NCI-H1417 (cell line): ENCODE results near the gene SCN8A.
"Not testable (repeated sequence)": the region's sequence is repeated elsewhere in the genome, so short reads cannot be mapped to it uniquely, and the experiment has no call there.

Source experiments
- DNase-seq, 3 experiments: peaks; one replicate each; lab custom pipeline; 2025; lab: John Stamatoyannopoulos, UW

The SCN8A gene

GRCh38 chr12:51815571-51815970 is 224.5 kb downstream of the SCN8A start:
- no peak for DNase-seq

GRCh38 chr12:51817027-51817953 is 226.3 kb downstream of the SCN8A start:
- peak in 1 of 3 experiments; percentile 47 for DNase-seq

GRCh38 chr12:51818086-51818485 is 227.1 kb downstream of the SCN8A start:
- no peak for DNase-seq

DNA sequence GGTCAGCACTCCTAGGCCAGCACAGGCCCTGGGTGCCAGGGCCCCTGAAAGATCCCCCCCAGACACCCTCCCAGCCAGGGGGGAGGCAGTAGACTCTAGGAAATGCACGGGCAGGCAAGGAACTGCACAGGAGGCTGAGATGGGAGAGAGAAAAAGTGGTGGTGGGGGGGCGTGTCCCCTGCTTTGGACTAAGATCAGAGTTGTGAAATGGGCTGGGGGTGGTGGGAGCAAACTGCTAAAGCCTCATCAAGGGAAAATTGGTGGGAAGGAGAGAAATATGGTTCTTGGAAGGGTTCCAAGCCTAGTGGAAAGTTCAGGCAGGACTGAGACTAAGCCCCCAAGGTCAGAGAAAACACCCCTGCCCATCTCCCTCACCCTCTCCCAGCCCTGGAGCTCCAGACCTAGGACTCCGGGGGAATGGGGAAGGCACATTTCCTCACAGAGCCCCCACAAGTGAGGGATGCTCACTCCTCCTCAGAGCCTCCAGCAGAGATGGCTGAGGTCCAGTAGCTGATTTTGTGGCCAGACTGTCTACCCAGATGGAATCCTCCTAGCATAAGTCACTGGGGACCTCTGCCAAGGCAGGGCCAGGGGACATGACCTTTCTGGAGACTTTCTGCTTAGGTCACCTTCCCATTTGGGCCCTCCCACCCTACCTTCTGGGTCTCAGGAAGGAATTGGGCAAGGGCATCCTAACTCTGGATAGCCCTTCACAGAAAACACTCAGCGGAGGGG is 227.7 kb downstream of the SCN8A start:
- DNase-seq = no peak

DNA sequence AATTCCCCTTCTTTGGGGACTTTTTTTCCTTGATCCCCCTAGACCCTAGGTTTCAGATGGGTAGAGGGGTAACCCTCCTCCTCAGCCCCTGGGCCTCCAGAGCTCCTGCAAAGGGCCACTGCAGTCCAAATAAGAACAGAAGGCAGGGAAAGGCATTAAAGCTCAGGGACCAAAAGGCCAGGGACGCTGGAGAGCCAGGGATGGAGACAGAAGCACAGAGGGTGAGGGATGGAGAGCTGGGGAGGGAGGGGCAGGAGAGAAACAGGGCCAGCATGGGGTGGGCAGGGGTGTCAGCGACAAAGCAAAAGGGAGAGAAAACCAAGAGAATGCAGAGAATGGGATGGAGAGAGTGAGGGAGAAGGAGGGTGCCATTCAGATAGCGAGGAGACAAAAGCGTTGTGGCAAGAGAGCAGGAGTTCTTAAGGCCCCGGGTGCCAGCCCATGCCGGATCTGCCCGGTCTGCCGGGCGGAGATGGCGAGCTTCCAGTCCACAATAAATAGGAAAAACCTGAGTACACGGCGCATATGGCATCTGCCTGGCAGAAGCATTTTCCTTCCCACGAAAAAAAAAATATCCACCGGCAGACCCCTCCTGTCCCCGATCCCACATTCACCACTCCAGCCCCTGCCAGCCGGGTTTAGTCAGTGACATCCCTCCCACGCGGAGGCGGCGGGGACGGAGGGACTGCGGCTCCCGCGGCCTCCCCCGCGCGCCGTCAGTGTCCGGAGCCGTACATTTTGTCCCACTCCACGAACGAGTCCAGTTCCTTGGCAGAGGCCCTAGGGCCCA is 228.9 kb downstream of the SCN8A start:
- peak; percentile 29 to 80 (median 78) for DNase-seq

- peak; percentile 90 to 93 (median 92) for DNase-seq
Observed at GRCh38 chr12:51820526-51821439, 229.8 kb downstream of the SCN8A start.

GRCh38 chr12:51821440-51822260 is 230.6 kb downstream of the SCN8A start:
- DNase-seq = peak in 1 of 3 experiments; percentile 14

DNA sequence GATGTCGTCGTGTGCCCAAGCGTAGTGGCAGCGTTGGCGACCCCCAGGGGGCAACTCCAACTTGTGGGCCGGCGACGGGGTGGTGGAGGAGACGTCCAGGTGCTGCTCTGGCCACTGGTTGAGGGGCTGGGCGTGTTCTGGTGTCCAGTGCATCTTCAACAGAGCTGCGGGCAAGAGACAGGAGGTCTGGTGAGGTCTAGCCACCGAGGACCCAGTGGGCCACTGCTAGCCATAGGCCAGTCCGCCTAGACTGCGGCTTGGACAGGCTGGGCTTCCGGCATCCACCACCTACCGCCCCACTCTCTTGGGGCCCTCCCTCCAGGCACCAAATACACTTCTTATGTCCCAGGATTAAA is 231.2 kb downstream of the SCN8A start:
- no peak for DNase-seq

GRCh38 chr12:51822956-51823355 is 231.9 kb downstream of the SCN8A start:
- DNase-seq = peak in 2 of 3 experiments; percentile 15 to 46

DNA sequence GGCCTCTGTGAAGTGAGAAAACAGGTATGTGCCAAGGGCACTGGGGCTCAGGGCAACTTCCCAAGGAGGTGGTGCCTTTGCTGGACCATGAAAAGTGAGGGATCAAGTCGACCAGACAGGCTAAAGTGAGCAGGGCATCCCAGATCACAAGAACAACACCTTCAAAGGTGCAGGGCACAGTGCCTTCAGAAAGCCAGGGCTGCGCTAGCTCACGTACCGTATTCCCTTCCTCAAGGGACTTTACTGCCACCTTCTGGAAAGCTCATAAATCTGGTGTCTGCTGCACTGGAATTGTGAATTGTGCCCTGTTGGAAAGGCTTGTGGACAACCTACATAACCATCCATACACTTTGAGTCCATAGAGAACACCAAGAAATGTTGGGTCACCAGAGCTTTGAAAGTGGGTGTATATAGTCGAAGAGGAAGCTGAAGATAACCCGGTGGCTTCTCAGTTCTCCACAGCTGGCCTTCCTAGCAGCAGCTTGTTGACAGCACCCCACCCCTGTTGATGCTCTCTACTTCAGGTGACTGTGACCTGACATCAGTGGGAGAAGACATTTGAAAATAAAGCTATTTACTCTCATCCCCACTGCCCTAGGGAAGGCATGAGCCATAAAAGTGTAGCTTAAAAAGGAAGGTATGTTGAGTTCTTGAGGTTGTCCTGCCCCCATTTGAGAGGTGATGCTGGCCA is 233.0 kb downstream of the SCN8A start:
- peak; percentile 47 to 83 (median 82) for DNase-seq

DNA sequence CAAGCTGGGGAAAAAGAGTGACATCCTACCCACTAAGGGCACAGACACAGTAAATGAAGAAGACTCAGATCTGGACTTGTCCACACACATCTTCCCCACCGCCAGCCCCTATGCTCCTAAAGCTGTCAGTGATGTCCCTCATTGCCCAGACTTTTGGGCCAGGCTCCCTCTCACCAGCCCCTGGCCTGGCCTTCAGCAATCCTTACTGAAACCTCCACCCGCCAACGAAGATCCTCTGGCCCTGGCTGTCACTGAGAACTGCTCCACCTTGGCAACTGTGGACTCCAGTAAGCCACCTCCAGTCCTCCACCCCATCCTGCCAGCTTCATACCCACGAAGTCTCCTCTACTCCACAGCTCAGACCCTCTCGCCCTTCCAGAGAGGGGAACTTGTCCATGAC is 234.2 kb downstream of the SCN8A start:
- DNase-seq = no peak

- DNase-seq = no peak
Observed at GRCh38 chr12:51826881-51827280, 235.8 kb downstream of the SCN8A start.

GRCh38 chr12:51827925-51828818 is 237.1 kb downstream of the SCN8A start:
- peak in 2 of 3 experiments; percentile 22 to 66 for DNase-seq

GRCh38 chr12:51829011-51829481 is 238.0 kb downstream of the SCN8A start:
- DNase-seq = peak in 1 of 3 experiments; percentile 26

DNA sequence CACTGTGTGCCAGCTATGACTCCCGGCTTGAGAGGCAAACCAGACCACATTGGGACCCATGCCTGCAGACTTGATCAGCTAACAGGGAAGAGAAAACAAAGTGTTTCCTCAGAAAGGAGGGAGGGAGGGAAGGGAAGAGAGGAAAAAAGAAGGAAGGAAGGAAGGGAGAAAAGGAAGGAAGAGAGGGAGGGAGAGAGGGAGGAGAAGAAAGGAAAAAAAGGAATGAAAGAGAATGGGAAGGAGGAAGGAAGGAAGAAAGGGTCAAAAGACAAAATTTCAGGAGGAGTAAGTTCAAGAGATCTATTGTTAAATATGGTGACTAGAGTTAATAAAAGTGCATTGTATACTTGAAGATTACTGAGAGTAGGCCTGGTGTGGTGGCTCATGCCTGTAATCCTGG is 238.6 kb downstream of the SCN8A start:
- no peak for DNase-seq

DNA sequence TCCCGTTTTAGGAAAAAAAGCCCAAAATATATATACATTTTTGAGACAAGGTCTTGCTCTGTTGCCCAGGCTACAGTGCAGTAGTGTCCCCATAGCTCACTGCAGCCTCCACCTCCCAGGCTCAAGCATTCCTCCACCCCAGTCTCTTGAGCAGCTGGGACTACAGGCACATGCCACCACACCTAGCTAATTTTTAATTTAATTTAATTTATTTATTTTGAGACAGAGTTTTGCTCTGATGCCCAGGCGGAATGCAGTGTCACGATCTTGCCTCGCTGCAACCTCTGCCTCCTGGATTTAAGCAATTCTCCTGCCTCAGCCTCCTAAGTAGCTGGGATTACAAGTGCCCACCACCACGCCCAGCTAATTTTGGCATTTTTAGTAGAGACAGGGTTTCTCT is 240.8 kb downstream of the SCN8A start:
- DNase-seq = not testable (repeated sequence)

DNA sequence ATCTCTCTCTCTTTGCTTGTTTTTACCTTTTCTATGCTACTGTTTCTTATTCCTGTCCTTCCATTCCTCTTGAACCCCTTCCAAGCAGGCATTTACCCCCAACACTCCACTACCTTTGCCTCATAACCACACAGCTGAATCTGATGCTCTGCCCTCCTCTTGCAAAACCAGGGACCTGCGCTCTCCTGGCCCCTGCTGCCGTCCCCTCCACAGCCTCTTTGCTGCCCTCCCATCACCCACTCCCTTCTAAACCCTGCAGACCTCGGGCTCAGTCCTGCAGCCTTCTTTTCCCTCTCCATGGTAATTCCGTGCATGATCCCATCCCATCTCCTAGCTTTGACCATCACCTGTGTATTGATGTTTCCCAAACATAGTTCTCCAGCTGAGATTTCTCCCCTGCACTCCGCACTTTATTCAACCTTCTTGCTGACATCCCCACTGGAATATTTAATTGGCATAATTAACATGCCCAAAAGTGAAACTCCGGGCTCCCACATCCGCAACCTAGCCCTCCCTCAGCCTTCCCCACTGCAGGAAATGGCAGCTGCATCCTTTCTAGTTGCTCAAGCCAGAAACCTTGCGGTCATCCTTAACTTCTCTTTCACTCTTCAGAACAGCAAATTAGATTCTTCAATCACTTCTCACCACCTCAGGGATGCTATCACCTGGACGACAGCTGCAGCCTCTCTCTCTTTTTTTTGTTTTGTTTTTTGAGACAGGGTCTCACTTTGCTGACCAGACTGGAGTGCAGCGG is 241.5 kb downstream of the SCN8A start:
- DNase-seq = peak in 1 of 3 experiments; percentile 17
